Dedifferentiated amniotic fluid mesenchymal stem cell (primary cell): ENCODE results near the gene GLT6D1.
"Not testable (repeated sequence)": the region's sequence is repeated elsewhere in the genome, so short reads cannot be mapped to it uniquely, and the experiment has no call there.

Experiments
- DNase-seq: peaks from one replicate; pipeline ENCODE4 v3.0.0-alpha.2; 2016; ENCODE audit errors: extremely low spot score

Gene GLT6D1

GRCh38 chr9:135639196-135639595 lies at the start of gene GLT6D1:
Gene GLT6D1, minus strand, starts transcription at chr9:135639540. Its CDS starts 353 bp downstream, at chr9:135639187.
- DNase-seq, result no peak

- no peak for DNase-seq
Observed at GRCh38 chr9:135689011-135689410, 49.7 kb upstream of the GLT6D1 start.

- no peak for DNase-seq
Observed at GRCh38 chr9:135687216-135687615, 47.9 kb upstream of the GLT6D1 start.

GRCh38 chr9:135684691-135685090 lies 45.4 kb upstream of the GLT6D1 start:
- DNase-seq, result no peak

- DNase-seq, result no peak
Observed at GRCh38 chr9:135683401-135684034, 44.2 kb upstream of the GLT6D1 start.

GRCh38 chr9:135681161-135681560 lies 41.8 kb upstream of the GLT6D1 start:
- DNase-seq, result no peak

GRCh38 chr9:135680056-135680455 lies 40.7 kb upstream of the GLT6D1 start:
- DNase-seq, result no peak

GRCh38 chr9:135678236-135679017 lies 39.1 kb upstream of the GLT6D1 start:
- no peak for DNase-seq

- DNase-seq, result no peak
Observed at GRCh38 chr9:135677641-135678168, 38.4 kb upstream of the GLT6D1 start.

GRCh38 chr9:135676891-135677290 lies 37.6 kb upstream of the GLT6D1 start:
- DNase-seq, result no peak

GRCh38 chr9:135674977-135675376 lies 35.6 kb upstream of the GLT6D1 start:
- DNase-seq, result no peak

GRCh38 chr9:135673941-135674340 lies 34.6 kb upstream of the GLT6D1 start:
- DNase-seq, result no peak

GRCh38 chr9:135672786-135673185 lies 33.4 kb upstream of the GLT6D1 start:
- DNase-seq, result not testable (repeated sequence)

GRCh38 chr9:135671591-135672041 lies 32.3 kb upstream of the GLT6D1 start:
- DNase-seq, result no peak

- DNase-seq, result no peak
Observed at GRCh38 chr9:135670721-135671590, 31.6 kb upstream of the GLT6D1 start.

- DNase-seq, result no peak
Observed at GRCh38 chr9:135669616-135670285, 30.4 kb upstream of the GLT6D1 start.

- not testable (repeated sequence) for DNase-seq
Observed at GRCh38 chr9:135669018-135669417, 29.7 kb upstream of the GLT6D1 start.

GRCh38 chr9:135667463-135668001 lies 28.2 kb upstream of the GLT6D1 start:
- DNase-seq, result no peak

GRCh38 chr9:135666534-135667462 lies 27.5 kb upstream of the GLT6D1 start:
- DNase-seq, result no peak

GRCh38 chr9:135665795-135666189 lies 26.5 kb upstream of the GLT6D1 start:
- DNase-seq, result no peak
